GM18508 (cell line): ENCODE data around the gene KRTAP4-5.
"Not testable (repeated sequence)": the region's sequence is repeated elsewhere in the genome, so short reads cannot be mapped to it uniquely, and the experiment has no call there.

ENCODE experiments used
- ATAC-seq: cut with Tn5 transposase; IDR thresholded peaks from one replicate; pipeline ENCODE4 v1.9.1; 2021; ENCODE audit warnings: moderate number of reproducible peaks; ENCODE audit not compliant: insufficient read depth, unreplicated experiment

KRTAP4-5 gene

GRCh38 chr17:41116297-41116696 lies 33.3 kb downstream of the KRTAP4-5 start:
- ATAC-seq, result no peak

GRCh38 chr17:41111151-41111885 lies 38.3 kb downstream of the KRTAP4-5 start:
- no peak for ATAC-seq

- not testable (repeated sequence) for ATAC-seq
These were observed 40.8 kb downstream of the KRTAP4-5 start for GRCh38 chr17:41108728-41109386.

DNA sequence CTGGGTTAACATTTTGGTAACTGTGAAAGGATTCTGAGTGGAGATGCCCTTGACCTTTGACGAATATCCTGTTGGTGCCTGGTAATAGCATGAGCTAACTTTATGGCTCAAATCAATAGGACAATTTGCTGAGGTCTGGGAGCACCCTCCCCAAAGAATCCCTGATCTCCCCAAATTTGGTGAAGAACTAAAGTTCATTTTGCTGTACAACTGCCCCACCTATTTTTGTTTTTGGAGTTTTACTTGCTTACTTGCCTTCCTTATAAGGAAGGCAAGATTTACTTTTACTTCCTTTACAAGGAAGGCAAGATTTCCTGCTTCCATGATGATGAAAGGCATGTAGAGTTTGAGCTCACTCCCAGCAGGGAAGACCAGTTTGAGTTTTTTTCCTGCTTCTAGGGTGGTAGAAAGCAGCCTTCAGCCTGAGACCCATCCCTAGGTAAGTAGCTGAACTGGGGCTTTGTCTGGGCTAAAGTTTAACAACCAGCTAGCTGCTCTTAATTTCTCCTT lies 41.6 kb downstream of the KRTAP4-5 start:
- ATAC-seq, result no peak

- not testable (repeated sequence) for ATAC-seq
These were observed 44.3 kb downstream of the KRTAP4-5 start, which contains the start of gene KRTAP4-9 for GRCh38 chr17:41105347-41105746. TSS of gene KRTAP4-9 (plus strand) at chr17:41105389. CDS start at chr17:41105389, 0 bp downstream.

- not testable (repeated sequence) for ATAC-seq
These were observed 45.1 kb downstream of the KRTAP4-5 start for GRCh38 chr17:41104386-41105038.

DNA sequence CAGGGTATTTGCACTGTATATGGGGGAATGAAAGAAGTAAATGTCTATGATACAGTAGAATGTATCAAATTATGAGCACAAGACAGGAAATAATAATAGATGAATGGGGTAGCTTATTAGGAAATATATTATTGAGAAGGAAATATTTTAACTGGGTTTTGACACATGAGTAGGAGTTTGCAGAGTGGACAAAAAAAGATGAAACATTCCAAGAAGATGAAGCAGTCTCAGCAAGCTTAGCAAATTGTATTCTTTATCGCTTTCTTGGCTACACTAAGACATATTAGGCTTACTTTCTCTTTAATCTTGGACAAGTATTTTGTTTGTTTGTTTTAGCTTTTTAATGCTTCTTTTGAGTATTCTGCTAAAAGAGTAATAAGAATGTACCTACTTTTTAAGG lies 45.7 kb downstream of the KRTAP4-5 start:
- no peak for ATAC-seq

DNA sequence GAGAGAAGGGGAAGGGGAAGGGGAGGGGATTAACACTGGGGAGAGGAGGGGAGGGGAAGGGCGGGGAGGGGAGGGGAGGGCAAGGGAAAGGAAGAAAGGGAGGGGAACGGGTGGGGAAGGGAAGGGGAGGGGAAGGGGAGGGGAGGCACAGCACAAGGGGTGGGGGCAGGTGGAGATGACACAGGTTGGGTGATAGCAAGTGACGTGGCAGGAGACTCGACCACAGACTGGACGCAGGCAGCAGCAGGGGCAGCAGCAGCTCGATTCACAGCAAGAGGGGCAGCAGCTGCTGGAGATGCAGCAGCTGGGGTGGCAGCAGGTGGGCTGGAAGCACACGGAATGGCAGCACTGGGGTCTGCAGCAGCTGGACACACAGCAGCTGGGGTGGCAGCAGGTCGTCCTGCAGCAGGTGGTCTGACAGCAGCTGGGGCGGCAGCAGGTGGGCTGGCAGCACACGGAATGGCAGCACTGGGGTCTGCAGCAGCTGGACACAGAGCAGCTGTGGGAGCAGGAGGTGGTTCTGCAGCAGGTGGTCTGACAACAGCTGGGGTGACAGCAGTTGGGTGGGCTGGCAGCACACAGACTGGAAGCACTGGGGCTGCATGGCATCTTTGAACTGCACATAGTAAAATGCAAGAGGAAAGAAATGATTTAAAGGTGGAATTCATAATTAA lies 47.9 kb downstream of the KRTAP4-5 start, which contains the start of gene KRTAP4-16:
Gene KRTAP4-16 (minus strand): TSS at position 624 of the 674 bp plus-strand sequence. CDS start 0 bp downstream, at position 624.
- no peak for ATAC-seq

DNA sequence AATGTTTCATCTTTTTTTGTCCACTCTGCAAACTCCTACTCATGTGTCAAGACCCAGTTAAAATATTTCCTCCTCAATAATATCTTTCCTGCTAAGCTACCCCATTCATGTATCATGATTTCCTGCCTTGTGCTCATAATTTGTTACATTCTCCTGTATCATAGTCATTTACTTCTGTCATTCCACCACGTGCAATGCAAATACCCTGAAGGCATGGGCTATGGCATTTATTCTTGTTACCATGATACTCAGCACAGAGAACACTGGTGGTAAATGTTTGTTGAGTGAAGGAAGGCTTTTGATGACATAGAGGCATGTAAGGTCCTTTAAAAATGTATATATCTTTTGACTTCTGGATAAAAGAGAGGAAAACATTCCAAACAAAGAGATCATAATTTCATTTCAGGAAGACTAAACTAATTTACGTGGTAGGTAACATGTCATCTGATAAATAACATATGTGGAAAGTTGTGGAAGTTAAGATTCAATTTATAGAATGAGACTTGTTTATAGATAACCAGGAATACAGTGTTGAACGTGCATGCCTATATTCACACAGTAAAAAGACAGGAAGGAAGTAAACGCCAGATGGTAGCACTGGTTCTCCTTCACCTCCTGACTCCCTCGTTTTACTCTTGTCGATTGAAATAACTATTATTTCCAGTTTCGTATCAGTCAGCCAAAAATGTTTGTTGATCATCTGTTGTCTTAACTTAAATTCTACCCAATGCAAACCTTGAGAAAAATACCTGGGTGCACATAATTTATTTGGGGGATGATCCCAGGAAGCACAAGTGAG lies 49.7 kb downstream of the KRTAP4-5 start:
- not testable (repeated sequence) for ATAC-seq
